Lung microvascular endothelial cell (primary cell): ENCODE results near the gene ALKAL2. TPM values are rescaled to one million over a fixed set of nuclear protein-coding genes. Genes with fewer than 3 reads are reported as not detected.

ENCODE experiments used
- DNase-seq, 2 donors: peaks; one replicate each; pipeline versions ENCODE4 v3.0.0 to v3.0.0-alpha.2; 2010; ENCODE audit warnings: low read depth in 2 of 2
- total RNA-seq: library from RNA; depleted of rRNA; stranded (reverse); fragments of >200 nt; gene quantifications from 2 replicates; pipeline ENCODE4 v1.2.1, GENCODE V29; 2014

Gene ALKAL2
- total RNA-seq, 1 donor from 2014 or later, result not detected

GRCh38 chr2:290090-290722, 2.3 kb upstream of the ALKAL2 start:
- DNase-seq, result peak; percentile 84 to 85

- peak; percentile 19 to 29 for DNase-seq
Measured at GRCh38 chr2:289362-290089, 1.6 kb upstream of the ALKAL2 start.

GRCh38 chr2:288758-289361, 969 bp upstream of the ALKAL2 start:
- DNase-seq, result no peak

- peak; percentile 19 to 43 for DNase-seq
Measured at GRCh38 chr2:287471-287885, 413 bp downstream of the ALKAL2 start.

- peak; percentile 10 to 27 for DNase-seq
Measured at GRCh38 chr2:286774-287392, 1.0 kb downstream of the ALKAL2 start.

- DNase-seq, result no peak
Measured at GRCh38 chr2:286035-286434, 1.9 kb downstream of the ALKAL2 start.

- DNase-seq, result no peak
Measured at GRCh38 chr2:285531-285930, 2.4 kb downstream of the ALKAL2 start.

GRCh38 chr2:284896-285492, 2.9 kb downstream of the ALKAL2 start:
- DNase-seq, result no peak

- no peak for DNase-seq
Measured at GRCh38 chr2:283996-284794, 3.7 kb downstream of the ALKAL2 start.

GRCh38 chr2:282371-283263, 5.3 kb downstream of the ALKAL2 start:
- no peak for DNase-seq

GRCh38 chr2:281381-281780, 6.5 kb downstream of the ALKAL2 start:
- no peak for DNase-seq

GRCh38 chr2:280650-281110, 7.2 kb downstream of the ALKAL2 start:
- no peak for DNase-seq

- DNase-seq, result no peak
Measured at GRCh38 chr2:279956-280649, 7.8 kb downstream of the ALKAL2 start.

GRCh38 chr2:279366-279765, 8.5 kb downstream of the ALKAL2 start:
- no peak for DNase-seq

- no peak for DNase-seq
Measured at GRCh38 chr2:278927-279320, 9.0 kb downstream of the ALKAL2 start.

- no peak for DNase-seq
Measured at GRCh38 chr2:278312-278926, 9.5 kb downstream of the ALKAL2 start.

GRCh38 chr2:275466-275865, 12.4 kb downstream of the ALKAL2 start:
- no peak for DNase-seq

- no peak for DNase-seq
Measured at GRCh38 chr2:274503-274902, 13.4 kb downstream of the ALKAL2 start.

- no peak for DNase-seq
Measured at GRCh38 chr2:273333-273732, 14.6 kb downstream of the ALKAL2 start.
